GM03348 (cell line): Measurements from ENCODE around the gene CIITA.

ENCODE experiments used
- DNase-seq: peaks from one replicate; pipeline ENCODE4 v3.0.0; 2012; ENCODE audit warnings: low spot score

Gene CIITA

GRCh38 chr16:10982465-10983150 lies 105.6 kb downstream of the CIITA start:
- DNase-seq = no peak

- DNase-seq = no peak
Measured at GRCh38 chr16:10983159-10983558, 106.2 kb downstream of the CIITA start.

- no peak for DNase-seq
Measured at GRCh38 chr16:10984509-10984908, 107.5 kb downstream of the CIITA start.
